DND-41 (cell line): ENCODE results near the gene HILPDA.

ENCODE experiments used
- ATAC-seq: fragments of 200-7000 bp; cut with Tn5 transposase; 3 replicates; pipeline ENCODE4 v1.9.1; 2021; ENCODE audit warnings: low read depth; ENCODE audit not compliant: insufficient read depth
- DNase-seq: peaks from one replicate; pipeline ENCODE4 v3.0.0-alpha.2; 2020
- H2AFZ ChIP-seq: 2 replicates; pipeline ENCODE4 v1.6.0; 2012; ENCODE audit warnings: low read depth, low read length
- H3K27ac ChIP-seq: 2 replicates; pipeline ENCODE4 v1.5.1; 2012; ENCODE audit warnings: low read length, inconsistent platforms
- H3K27me3 ChIP-seq: fragments of 200-600 bp; sonication (generic); 2 replicates; pipeline ENCODE4 v1.6.0; 2012; ENCODE audit warnings: low read length, mild to moderate bottlenecking, inconsistent platforms; ENCODE audit not compliant: insufficient read depth, poor library complexity
- H3K36me3 ChIP-seq: 2 replicates; pipeline ENCODE4 v1.5.1; 2012; ENCODE audit warnings: low read length, inconsistent platforms; ENCODE audit not compliant: insufficient read depth
- H3K4me1 ChIP-seq: 2 replicates; pipeline ENCODE4 v1.5.1; 2012; ENCODE audit warnings: mild to moderate bottlenecking, low read length; ENCODE audit not compliant: insufficient read depth
- H3K4me2 ChIP-seq: 2 replicates; pipeline ENCODE4 v1.6.0; 2012; ENCODE audit warnings: mild to moderate bottlenecking, moderate library complexity, low read length, inconsistent platforms; ENCODE audit not compliant: insufficient read depth
- H3K4me3 ChIP-seq, 2 experiments: fragments of 200-600 bp in 1 of 2; shearing (Covaris generic) in 1 of 2; 2 replicates each; pipeline ENCODE4 v1.5.1; 2012 to 2016; ENCODE audit warnings: inconsistent platforms in 2 of 2, low read length in 2 of 2, mild to moderate bottlenecking in 2 of 2, low read depth in 1 of 2, moderate library complexity in 1 of 2
- H3K79me2 ChIP-seq: 2 replicates; pipeline ENCODE4 v1.6.0; 2012; ENCODE audit warnings: low read length, inconsistent platforms; ENCODE audit not compliant: insufficient read depth
- H3K9ac ChIP-seq: 2 replicates; pipeline ENCODE4 v1.6.0; 2012; ENCODE audit warnings: low read depth, mild to moderate bottlenecking, inconsistent platforms, low read length, moderate library complexity
- H3K9me3 ChIP-seq: 2 replicates; pipeline ENCODE4 v1.5.1; 2012; ENCODE audit warnings: low read length, moderate library complexity, mild to moderate bottlenecking, inconsistent platforms; ENCODE audit not compliant: insufficient read depth, severe bottlenecking
- H4K20me1 ChIP-seq: 2 replicates; pipeline ENCODE4 v1.6.0; 2012; ENCODE audit warnings: low read length; ENCODE audit not compliant: insufficient read depth
- CTCF ChIP-seq: IDR thresholded peaks from 2 replicates; pipeline ENCODE4 v1.5.1; 2012; ENCODE audit warnings: borderline replicate concordance, low read length, moderate library complexity, mild to moderate bottlenecking; ENCODE audit not compliant: poor library complexity, severe bottlenecking; ENCODE audit errors: extremely low read depth
- EZH2 ChIP-seq: IDR thresholded peaks from 3 replicates; pipeline ENCODE4 v1.6.1; 2012; ENCODE audit warnings: borderline replicate concordance, low read depth, mild to moderate bottlenecking, moderate library complexity, low read length, inconsistent platforms; ENCODE audit not compliant: severe bottlenecking

Gene HILPDA

GRCh38 chr7:128430207-128430606 is 25.5 kb upstream of the HILPDA start:
- H3K4me3 ChIP-seq: no peak overlapping the region
- no peaks in the 10 kb centered on the region for H3K36me3 ChIP-seq
- no peaks in the 10 kb centered on the region for H4K20me1 ChIP-seq
- H3K27ac ChIP-seq: no peak overlapping the region
- no peaks in the 10 kb centered on the region for H3K9me3 ChIP-seq
- DNase-seq (no peak), ATAC-seq (no peak)
- no peaks in the 10 kb centered on the region for H3K79me2 ChIP-seq
- H3K4me1 ChIP-seq: no peaks in the 10 kb centered on the region
- TF ChIP-seq EZH2 (no peak), CTCF (no peak)
- no peak overlapping the region for H3K4me2 ChIP-seq
- peaks cover 28% of the 10 kb centered on the region for H3K27me3 ChIP-seq
- no peak overlapping the region for H2AFZ ChIP-seq
- no peak overlapping the region for H3K9ac ChIP-seq

GRCh38 chr7:128431221-128431620 is 24.5 kb upstream of the HILPDA start:
- no peak overlapping the region for H3K27ac ChIP-seq

GRCh38 chr7:128431754-128432153 is 23.9 kb upstream of the HILPDA start:
- no peak for TF ChIP-seq CTCF
- TF ChIP-seq EZH2: no peak
- no peak overlapping the region for H2AFZ ChIP-seq
- no peak overlapping the region for H3K4me3 ChIP-seq
- no peaks in the 10 kb centered on the region for H4K20me1 ChIP-seq
- H3K36me3 ChIP-seq: no peaks in the 10 kb centered on the region
- no peak for DNase-seq
- H3K4me1 ChIP-seq: no peaks in the 10 kb centered on the region
- H3K4me2 ChIP-seq: no peak overlapping the region
- H3K9ac ChIP-seq: no peak overlapping the region
- no peaks in the 10 kb centered on the region for H3K9me3 ChIP-seq
- ATAC-seq: no peak
- no peak overlapping the region for H3K27ac ChIP-seq
- H3K79me2 ChIP-seq: no peaks in the 10 kb centered on the region
- peaks cover 36% of the 10 kb centered on the region for H3K27me3 ChIP-seq

More at GRCh38 chr7:128431221-128431620, 24.5 kb upstream of the HILPDA start:
- TF ChIP-seq CTCF (no peak), EZH2 (no peak)
- no peak overlapping the region for H3K4me2 ChIP-seq
- H3K79me2 ChIP-seq: no peaks in the 10 kb centered on the region
- H3K4me1 ChIP-seq: no peaks in the 10 kb centered on the region
- no peak overlapping the region for H3K4me3 ChIP-seq
- no peaks in the 10 kb centered on the region for H3K36me3 ChIP-seq
- no peak overlapping the region for H2AFZ ChIP-seq
- no peak for ATAC-seq
- no peak for DNase-seq
- peaks cover 36% of the 10 kb centered on the region for H3K27me3 ChIP-seq
- no peaks in the 10 kb centered on the region for H4K20me1 ChIP-seq
- no peak overlapping the region for H3K9ac ChIP-seq
- no peaks in the 10 kb centered on the region for H3K9me3 ChIP-seq
